Raji (cell line): ENCODE results near the gene TREML4.

Experiments
- POLR2A ChIP-seq: IDR thresholded peaks from 2 replicates; pipeline ENCODE4 v1.6.1; 2011; ENCODE audit warnings: low read depth, low read length, control low read depth; ENCODE audit not compliant: insufficient read depth

The TREML4 gene

GRCh38 chr6:41228096-41228495, at the start of gene TREML4:
Gene TREML4, plus strand, starts transcription at chr6:41228349. Its CDS starts 79 bp downstream, at chr6:41228428.
- no peak for TF ChIP-seq POLR2A

- TF ChIP-seq POLR2A: no peak
Measured at GRCh38 chr6:41179163-41179562, 49.0 kb upstream of the TREML4 start.

- TF ChIP-seq POLR2A: no peak
Measured at GRCh38 chr6:41181566-41181965, 46.6 kb upstream of the TREML4 start.

GRCh38 chr6:41182069-41183034, 45.8 kb upstream of the TREML4 start:
- TF ChIP-seq POLR2A: no peak

GRCh38 chr6:41184761-41185160, 43.4 kb upstream of the TREML4 start:
- TF ChIP-seq POLR2A: no peak

GRCh38 chr6:41186031-41186562, 42.1 kb upstream of the TREML4 start:
- no peak for TF ChIP-seq POLR2A

GRCh38 chr6:41187924-41188886, 39.9 kb upstream of the TREML4 start:
- TF ChIP-seq POLR2A: no peak

- no peak for TF ChIP-seq POLR2A
Measured at GRCh38 chr6:41189967-41190366, 38.2 kb upstream of the TREML4 start.

GRCh38 chr6:41190791-41191190, 37.4 kb upstream of the TREML4 start:
- no peak for TF ChIP-seq POLR2A

- TF ChIP-seq POLR2A: no peak
Measured at GRCh38 chr6:41191569-41191968, 36.6 kb upstream of the TREML4 start.

- no peak for TF ChIP-seq POLR2A
Measured at GRCh38 chr6:41193171-41193734, 34.9 kb upstream of the TREML4 start.

- TF ChIP-seq POLR2A: no peak
Measured at GRCh38 chr6:41193884-41194283, 34.3 kb upstream of the TREML4 start.

GRCh38 chr6:41194386-41194785, 33.8 kb upstream of the TREML4 start:
- no peak for TF ChIP-seq POLR2A

GRCh38 chr6:41197234-41197633, 30.9 kb upstream of the TREML4 start:
- TF ChIP-seq POLR2A: no peak
